GM18951 (cell line): Measurements from ENCODE around the gene PTPDC1.

Experiments used
- POLR2A ChIP-seq: IDR thresholded peaks from 4 replicates; pipeline ENCODE4 v1.6.1; 2011; ENCODE audit warnings: mild to moderate bottlenecking; ENCODE audit not compliant: insufficient read length, insufficient read depth; ENCODE audit errors: extremely low read depth
- in situ Hi-C: fragments of 300-500 bp; cut with MboI; formaldehyde crosslinking; loops from one replicate; pipeline ENCODE4 v1.12.0; 2022; ENCODE audit warnings: low sequenced_read_pairs, mixed read lengths, inconsistent platforms; ENCODE audit not compliant: unreplicated experiment

The PTPDC1 gene

GRCh38 chr9:94084314-94084713, at the start of gene PTPDC1:
PTPDC1 (plus strand) TSS chr9:94084464; CDS start chr9:94084531, 67 bp downstream.
- in situ Hi-C loops = no loop called here
- TF ChIP-seq POLR2A = no peak

- in situ Hi-C loops = no loop called here
- TF ChIP-seq POLR2A = no peak
Measured at GRCh38 chr9:94034511-94034910, 49.8 kb upstream of the PTPDC1 start.

- in situ Hi-C loops = no loop called here
- no peak for TF ChIP-seq POLR2A
Measured at GRCh38 chr9:94039786-94040185, 44.5 kb upstream of the PTPDC1 start.

- TF ChIP-seq POLR2A = no peak
Measured at GRCh38 chr9:94042516-94043360, 41.5 kb upstream of the PTPDC1 start.

GRCh38 chr9:94054716-94055115, 29.5 kb upstream of the PTPDC1 start:
- in situ Hi-C loops = no loop called here
- no peak for TF ChIP-seq POLR2A

More at GRCh38 chr9:94042516-94043360, 41.5 kb upstream of the PTPDC1 start:
- in situ Hi-C loops = no loop called here

GRCh38 chr9:94056442-94056974, 27.8 kb upstream of the PTPDC1 start:
- in situ Hi-C loops = no loop called here
- TF ChIP-seq POLR2A = no peak

GRCh38 chr9:94057918-94058317, 26.3 kb upstream of the PTPDC1 start:
- in situ Hi-C loops = no loop called here
- no peak for TF ChIP-seq POLR2A

- TF ChIP-seq POLR2A = no peak
- in situ Hi-C loops = no loop called here
Measured at GRCh38 chr9:94061864-94062263, 22.4 kb upstream of the PTPDC1 start.

- no peak for TF ChIP-seq POLR2A
- in situ Hi-C loops = loop anchor here (5.0 kb wide), 1 partner anchor 147 kb away; no protein-coding TSS in a partner anchor
Measured at GRCh38 chr9:94065535-94065961, 18.7 kb upstream of the PTPDC1 start.

GRCh38 chr9:94068257-94068656, 16.0 kb upstream of the PTPDC1 start:
- in situ Hi-C loops = loop anchor here (5.0 kb wide), 1 partner anchor 144 kb away; no protein-coding TSS in a partner anchor
- no peak for TF ChIP-seq POLR2A

GRCh38 chr9:94076557-94076956, 7.7 kb upstream of the PTPDC1 start:
- no peak for TF ChIP-seq POLR2A
- in situ Hi-C loops = loop anchor here (10.0 kb wide), 1 partner anchor 118 kb away; no protein-coding TSS in a partner anchor

- TF ChIP-seq POLR2A = no peak
Measured at GRCh38 chr9:94078086-94078485, 6.2 kb upstream of the PTPDC1 start.

GRCh38 chr9:94079236-94079635, 5.0 kb upstream of the PTPDC1 start:
- in situ Hi-C loops = loop anchor here (10.0 kb wide), 1 partner anchor 116 kb away; no protein-coding TSS in a partner anchor
- TF ChIP-seq POLR2A = no peak

More at GRCh38 chr9:94078086-94078485, 6.2 kb upstream of the PTPDC1 start:
- in situ Hi-C loops = loop anchor here (10.0 kb wide), 1 partner anchor 117 kb away; no protein-coding TSS in a partner anchor

- no peak for TF ChIP-seq POLR2A
- in situ Hi-C loops = no loop called here
Measured at GRCh38 chr9:94080249-94080648, 4.0 kb upstream of the PTPDC1 start.

- TF ChIP-seq POLR2A = no peak
- in situ Hi-C loops = no loop called here
Measured at GRCh38 chr9:94081435-94081834, 2.8 kb upstream of the PTPDC1 start.
